NCI-H2107 (cell line): ENCODE measurements around the gene RPUSD1.
"Not testable (repeated sequence)": the region's sequence is repeated elsewhere in the genome, so short reads cannot be mapped to it uniquely, and the experiment has no call there.

Source experiments
- DNase-seq: peaks from one replicate; lab custom pipeline; 2025; lab: John Stamatoyannopoulos, UW

Gene RPUSD1

GRCh38 chr16:787978-788398, at the start of gene RPUSD1:
Gene RPUSD1 (minus strand): TSS chr16:788381. CDS start chr16:787737, 644 bp downstream.
- DNase-seq: no peak

- DNase-seq: not testable (repeated sequence)
These were observed 48.6 kb upstream of the RPUSD1 start for GRCh38 chr16:836822-837221.

- no peak for DNase-seq
These were observed 48.0 kb upstream of the RPUSD1 start for GRCh38 chr16:836221-836620.

- no peak for DNase-seq
These were observed 47.2 kb upstream of the RPUSD1 start for GRCh38 chr16:835373-835772.

GRCh38 chr16:833411-833810, 45.2 kb upstream of the RPUSD1 start:
- DNase-seq: no peak

GRCh38 chr16:832652-833336, 44.6 kb upstream of the RPUSD1 start:
- DNase-seq: no peak

GRCh38 chr16:831571-832413, 43.6 kb upstream of the RPUSD1 start:
- DNase-seq: no peak

- DNase-seq: no peak
These were observed 42.8 kb upstream of the RPUSD1 start for GRCh38 chr16:830871-831570.

GRCh38 chr16:830107-830870, 42.1 kb upstream of the RPUSD1 start:
- DNase-seq: no peak

- DNase-seq: no peak
These were observed 40.7 kb upstream of the RPUSD1 start for GRCh38 chr16:828891-829290.

GRCh38 chr16:827513-827912, 39.3 kb upstream of the RPUSD1 start:
- no peak for DNase-seq

- DNase-seq: no peak
These were observed 37.3 kb upstream of the RPUSD1 start for GRCh38 chr16:825341-826061.

GRCh38 chr16:824601-825000, 36.4 kb upstream of the RPUSD1 start:
- no peak for DNase-seq

- DNase-seq: no peak
These were observed 36.0 kb upstream of the RPUSD1 start for GRCh38 chr16:824194-824593.

- DNase-seq: no peak
These were observed 34.7 kb upstream of the RPUSD1 start for GRCh38 chr16:822909-823297.

GRCh38 chr16:822174-822908, 34.2 kb upstream of the RPUSD1 start:
- DNase-seq: no peak

- no peak for DNase-seq
These were observed 33.6 kb upstream of the RPUSD1 start for GRCh38 chr16:821751-822150.

- DNase-seq: no peak
These were observed 32.6 kb upstream of the RPUSD1 start for GRCh38 chr16:820748-821147.

GRCh38 chr16:820044-820408, 31.8 kb upstream of the RPUSD1 start:
- DNase-seq: not testable (repeated sequence)

- DNase-seq: no peak
These were observed 31.3 kb upstream of the RPUSD1 start for GRCh38 chr16:819336-820043.
